ENCODE measurements around the gene SINHCAF.

The SINHCAF gene

GRCh38 chr12:31362115-31362758, 36.3 kb upstream of the SINHCAF start:
- H3K4me3 ChIP-seq (ENCODE audit: low read depth in 1 of 2, low read length in 2 of 2): no peak overlapping the region
- H3K27ac ChIP-seq (ENCODE audit: low read length): peak overlapping the region; percentile 27

GRCh38 chr12:31361730-31362114, 35.8 kb upstream of the SINHCAF start:
- Histone ChIP-seq H3K9me3 (ENCODE audit: control insufficient read depth in 1 of 2, low read length in 2 of 2) (no peaks in the 10 kb centered on the region), H3K36me3 (ENCODE audit: control insufficient read depth in 1 of 2, insufficient read depth in 2 of 2, low read length in 2 of 2) (no peaks in the 10 kb centered on the region), H3K4me3 (ENCODE audit: low read depth in 1 of 2, low read length in 2 of 2) (no peak overlapping the region), H3K4me1 (ENCODE audit: control insufficient read depth in 1 of 2, insufficient read depth in 2 of 2, low read length in 2 of 2) (no peaks in the 10 kb centered on the region), H3K27me3 (ENCODE audit: low read depth, low read length) (no peaks in the 10 kb centered on the region), H3K27ac (ENCODE audit: low read length) (no peak overlapping the region)

More at GRCh38 chr12:31362115-31362758, 36.3 kb upstream of the SINHCAF start:
- Histone ChIP-seq H3K9me3 (ENCODE audit: control insufficient read depth in 1 of 2, low read length in 2 of 2) (no peaks in the 10 kb centered on the region), H3K27me3 (ENCODE audit: low read depth, low read length) (no peaks in the 10 kb centered on the region), H3K4me1 (ENCODE audit: control insufficient read depth in 1 of 2, insufficient read depth in 2 of 2, low read length in 2 of 2) (no peaks in the 10 kb centered on the region), H3K36me3 (ENCODE audit: control insufficient read depth in 1 of 2, insufficient read depth in 2 of 2, low read length in 2 of 2) (no peaks in the 10 kb centered on the region)

- Histone ChIP-seq H3K4me1 (ENCODE audit: control insufficient read depth in 1 of 2, insufficient read depth in 2 of 2, low read length in 2 of 2) (no peaks in the 10 kb centered on the region), H3K9me3 (ENCODE audit: control insufficient read depth in 1 of 2, low read length in 2 of 2) (no peaks in the 10 kb centered on the region), H3K4me3 (ENCODE audit: low read depth in 1 of 2, low read length in 2 of 2) (no peak overlapping the region), H3K27me3 (ENCODE audit: low read depth, low read length) (no peaks in the 10 kb centered on the region), H3K36me3 (ENCODE audit: control insufficient read depth in 1 of 2, insufficient read depth in 2 of 2, low read length in 2 of 2) (no peaks in the 10 kb centered on the region), H3K27ac (ENCODE audit: low read length) (no peak overlapping the region)
These were observed 29.8 kb upstream of the SINHCAF start for GRCh38 chr12:31355747-31356107.

GRCh38 chr12:31353750-31354708, 28.1 kb upstream of the SINHCAF start:
- no peaks in the 10 kb centered on the region for H3K36me3 ChIP-seq (ENCODE audit: control insufficient read depth in 1 of 2, insufficient read depth in 2 of 2, low read length in 2 of 2)
- no peaks in the 10 kb centered on the region for H3K27me3 ChIP-seq (ENCODE audit: low read depth, low read length)
- H3K27ac ChIP-seq (ENCODE audit: low read length): no peak overlapping the region
- no peaks in the 10 kb centered on the region for H3K9me3 ChIP-seq (ENCODE audit: control insufficient read depth in 1 of 2, low read length in 2 of 2)
- no peaks in the 10 kb centered on the region for H3K4me1 ChIP-seq (ENCODE audit: control insufficient read depth in 1 of 2, insufficient read depth in 2 of 2, low read length in 2 of 2)
- H3K4me3 ChIP-seq (ENCODE audit: low read depth in 1 of 2, low read length in 2 of 2): no peak overlapping the region

- Histone ChIP-seq H3K4me1 (ENCODE audit: control insufficient read depth in 1 of 2, insufficient read depth in 2 of 2, low read length in 2 of 2) (no peaks in the 10 kb centered on the region), H3K27ac (ENCODE audit: low read length) (no peak overlapping the region), H3K9me3 (ENCODE audit: control insufficient read depth in 1 of 2, low read length in 2 of 2) (no peaks in the 10 kb centered on the region), H3K27me3 (ENCODE audit: low read depth, low read length) (no peaks in the 10 kb centered on the region), H3K36me3 (ENCODE audit: control insufficient read depth in 1 of 2, insufficient read depth in 2 of 2, low read length in 2 of 2) (no peaks in the 10 kb centered on the region), H3K4me3 (ENCODE audit: low read depth in 1 of 2, low read length in 2 of 2) (no peak overlapping the region)
These were observed 20.3 kb upstream of the SINHCAF start for GRCh38 chr12:31346267-31346666.

- Histone ChIP-seq H3K27ac (ENCODE audit: low read length) (no peak overlapping the region), H3K4me3 (ENCODE audit: low read depth in 1 of 2, low read length in 2 of 2) (no peak overlapping the region), H3K4me1 (ENCODE audit: control insufficient read depth in 1 of 2, insufficient read depth in 2 of 2, low read length in 2 of 2) (no peaks in the 10 kb centered on the region), H3K36me3 (ENCODE audit: control insufficient read depth in 1 of 2, insufficient read depth in 2 of 2, low read length in 2 of 2) (no peaks in the 10 kb centered on the region), H3K27me3 (ENCODE audit: low read depth, low read length) (no peaks in the 10 kb centered on the region), H3K9me3 (ENCODE audit: control insufficient read depth in 1 of 2, low read length in 2 of 2) (no peaks in the 10 kb centered on the region)
These were observed 17.2 kb upstream of the SINHCAF start for GRCh38 chr12:31343139-31343538.

- no peak overlapping the region for H3K4me3 ChIP-seq (ENCODE audit: low read depth in 1 of 2, low read length in 2 of 2)
- H3K36me3 ChIP-seq (ENCODE audit: control insufficient read depth in 1 of 2, insufficient read depth in 2 of 2, low read length in 2 of 2): no peaks in the 10 kb centered on the region
- H3K27me3 ChIP-seq (ENCODE audit: low read depth, low read length): no peaks in the 10 kb centered on the region
- H3K27ac ChIP-seq (ENCODE audit: low read length): no peak overlapping the region
- no peaks in the 10 kb centered on the region for H3K9me3 ChIP-seq (ENCODE audit: control insufficient read depth in 1 of 2, low read length in 2 of 2)
- no peaks in the 10 kb centered on the region for H3K4me1 ChIP-seq (ENCODE audit: control insufficient read depth in 1 of 2, insufficient read depth in 2 of 2, low read length in 2 of 2)
These were observed 16.3 kb upstream of the SINHCAF start for GRCh38 chr12:31342286-31342685.

GRCh38 chr12:31339831-31340622, 14.1 kb upstream of the SINHCAF start:
- no peak overlapping the region for H3K4me3 ChIP-seq (ENCODE audit: low read depth in 1 of 2, low read length in 2 of 2)
- H3K27me3 ChIP-seq (ENCODE audit: low read depth, low read length): no peaks in the 10 kb centered on the region
- H3K36me3 ChIP-seq (ENCODE audit: control insufficient read depth in 1 of 2, insufficient read depth in 2 of 2, low read length in 2 of 2): no peaks in the 10 kb centered on the region
- H3K4me1 ChIP-seq (ENCODE audit: control insufficient read depth in 1 of 2, insufficient read depth in 2 of 2, low read length in 2 of 2): no peaks in the 10 kb centered on the region
- H3K9me3 ChIP-seq (ENCODE audit: control insufficient read depth in 1 of 2, low read length in 2 of 2): no peaks in the 10 kb centered on the region
- H3K27ac ChIP-seq (ENCODE audit: low read length): no peak overlapping the region

GRCh38 chr12:31337952-31338351, 12.0 kb upstream of the SINHCAF start:
- Histone ChIP-seq H3K36me3 (ENCODE audit: control insufficient read depth in 1 of 2, insufficient read depth in 2 of 2, low read length in 2 of 2) (no peaks in the 10 kb centered on the region), H3K4me1 (ENCODE audit: control insufficient read depth in 1 of 2, insufficient read depth in 2 of 2, low read length in 2 of 2) (no peaks in the 10 kb centered on the region), H3K4me3 (ENCODE audit: low read depth in 1 of 2, low read length in 2 of 2) (no peak overlapping the region), H3K27me3 (ENCODE audit: low read depth, low read length) (no peaks in the 10 kb centered on the region), H3K27ac (ENCODE audit: low read length) (no peak overlapping the region), H3K9me3 (ENCODE audit: control insufficient read depth in 1 of 2, low read length in 2 of 2) (no peaks in the 10 kb centered on the region)

GRCh38 chr12:31331242-31331641, 5.3 kb upstream of the SINHCAF start:
- H3K27me3 ChIP-seq (ENCODE audit: low read depth, low read length): no peaks in the 10 kb centered on the region
- H3K4me1 ChIP-seq (ENCODE audit: control insufficient read depth in 1 of 2, insufficient read depth in 2 of 2, low read length in 2 of 2): no peaks in the 10 kb centered on the region
- no peaks in the 10 kb centered on the region for H3K9me3 ChIP-seq (ENCODE audit: control insufficient read depth in 1 of 2, low read length in 2 of 2)
- H3K27ac ChIP-seq (ENCODE audit: low read length): no peak overlapping the region
- no peak overlapping the region for H3K4me3 ChIP-seq (ENCODE audit: low read depth in 1 of 2, low read length in 2 of 2)
- H3K36me3 ChIP-seq (ENCODE audit: control insufficient read depth in 1 of 2, insufficient read depth in 2 of 2, low read length in 2 of 2): no peaks in the 10 kb centered on the region
